Activated naive CD4-positive, alpha-beta T cell treated with anti-CD3 and anti-CD28 coated beads for 36 hours (primary cell): Measurements from ENCODE around the gene COG7. TPM values are rescaled to one million over a fixed set of nuclear protein-coding genes. Genes with fewer than 3 reads are reported as not detected.
"Not testable (repeated sequence)": the region's sequence is repeated elsewhere in the genome, so short reads cannot be mapped to it uniquely, and the experiment has no call there.

ENCODE experiments used
- CTCF ChIA-PET: fragments of 350-600 bp; sonication (Branson Sonifier 250); formaldehyde crosslinking; loops from one replicate; lab custom pipeline; 2021; ENCODE audit warnings: antibody characterized with exemption; lab: Charles Lee
- DNase-seq: peaks from one replicate; pipeline ENCODE4 v3.0.0-alpha.2; 2020
- H3K27ac Mint-ChIP-seq: one replicate; pipeline ENCODE4 v1.8.0; 2021; ENCODE audit warnings: mild to moderate bottlenecking, mixed read lengths
- H3K27me3 Mint-ChIP-seq: one replicate; pipeline ENCODE4 v1.8.0; 2021; ENCODE audit warnings: low read depth, mixed read lengths
- H3K36me3 Mint-ChIP-seq: one replicate; pipeline ENCODE4 v1.8.0; 2021; ENCODE audit warnings: low read depth, mixed read lengths
- H3K4me1 Mint-ChIP-seq: one replicate; pipeline ENCODE4 v1.8.0; 2021; ENCODE audit warnings: low read depth, mixed read lengths
- H3K4me3 Mint-ChIP-seq: one replicate; pipeline ENCODE4 v1.8.0; 2021; ENCODE audit warnings: mild to moderate bottlenecking, moderate library complexity, mixed read lengths
- H3K9me3 Mint-ChIP-seq: one replicate; pipeline ENCODE4 v1.8.0; 2021; ENCODE audit warnings: mixed read lengths
- intact Hi-C: fragments of 100-400 bp; cut with micrococcal nuclease; formaldehyde crosslinking; loops from one replicate; pipeline ENCODE4 v1.15.1; 2023
- total RNA-seq, 2 experiments: library from RNA; stranded (reverse); gene quantifications; one replicate each; pipeline ENCODE4 v1.2.3, GENCODE V29; 2021

The COG7 gene
- total RNA-seq, 2 experiments from 2014 or later: 16.4 to 16.9 TPM

- Mint-ChIP-seq H3K9me3 (no peaks in the 10 kb centered on the region), H3K27me3 (no peaks in the 10 kb centered on the region), H3K27ac (no peak overlapping the region), H3K36me3 (peaks cover 19% of the 10 kb centered on the region), H3K4me3 (no peak overlapping the region), H3K4me1 (no peaks in the 10 kb centered on the region)
- CTCF ChIA-PET: interaction anchor here (0.7 kb wide), 1 partner anchor 239 kb away, joined by 4 read pairs; no protein-coding TSS in a partner anchor
- intact Hi-C loops: no loop called here
- DNase-seq: no peak
Measured at GRCh38 chr16:23491490-23492391, 38.8 kb upstream of the COG7 start.

- Mint-ChIP-seq H3K4me1 (no peaks in the 10 kb centered on the region), H3K36me3 (peaks cover 34% of the 10 kb centered on the region), H3K4me3 (no peak overlapping the region), H3K27me3 (no peaks in the 10 kb centered on the region), H3K27ac (no peak overlapping the region), H3K9me3 (no peaks in the 10 kb centered on the region)
- no peak for DNase-seq
- intact Hi-C loops: no loop called here
- CTCF ChIA-PET: no interaction called here
Measured at GRCh38 chr16:23486480-23486879, 33.5 kb upstream of the COG7 start.

- intact Hi-C loops: no loop called here
- Mint-ChIP-seq H3K4me3 (no peak overlapping the region), H3K36me3 (peaks cover 31% of the 10 kb centered on the region), H3K27ac (no peak overlapping the region), H3K4me1 (no peaks in the 10 kb centered on the region), H3K27me3 (no peaks in the 10 kb centered on the region), H3K9me3 (no peaks in the 10 kb centered on the region)
- DNase-seq: no peak
- CTCF ChIA-PET: no interaction called here
Measured at GRCh38 chr16:23485841-23486240, 32.9 kb upstream of the COG7 start.

- Mint-ChIP-seq H3K4me1 (no peaks in the 10 kb centered on the region), H3K27ac (no peak overlapping the region), H3K4me3 (no peak overlapping the region), H3K36me3 (peaks cover 31% of the 10 kb centered on the region), H3K27me3 (no peaks in the 10 kb centered on the region), H3K9me3 (no peaks in the 10 kb centered on the region)
- intact Hi-C loops: no loop called here
- CTCF ChIA-PET: no interaction called here
- no peak for DNase-seq
Measured at GRCh38 chr16:23485257-23485614, 32.2 kb upstream of the COG7 start.

- peaks cover 37% of the 10 kb centered on the region for H3K36me3 Mint-ChIP-seq
- no peak for DNase-seq
- H3K4me3 Mint-ChIP-seq: no peak overlapping the region
- no peaks in the 10 kb centered on the region for H3K4me1 Mint-ChIP-seq
- H3K27ac Mint-ChIP-seq: peak overlapping the region; percentile 59
- no peaks in the 10 kb centered on the region for H3K9me3 Mint-ChIP-seq
- intact Hi-C loops: no loop called here
- no peaks in the 10 kb centered on the region for H3K27me3 Mint-ChIP-seq
- CTCF ChIA-PET: no interaction called here
Measured at GRCh38 chr16:23484510-23485256, 31.7 kb upstream of the COG7 start.

- peaks cover 45% of the 10 kb centered on the region for H3K36me3 Mint-ChIP-seq
- H3K27ac Mint-ChIP-seq, CTCF ChIA-PET, DNase-seq, intact Hi-C loops, H3K9me3 Mint-ChIP-seq, H3K27me3 Mint-ChIP-seq, H3K4me1 Mint-ChIP-seq, H3K4me3 Mint-ChIP-seq: not testable (repeated sequence)
Measured at GRCh38 chr16:23483492-23483891, 30.5 kb upstream of the COG7 start.

GRCh38 chr16:23482778-23483177 is 29.8 kb upstream of the COG7 start:
- CTCF ChIA-PET: interaction anchor here (1.4 kb wide), 1 partner anchor 48 kb away, joined by 3 read pairs; no protein-coding TSS in a partner anchor

GRCh38 chr16:23480257-23480656 is 27.3 kb upstream of the COG7 start:
- Mint-ChIP-seq H3K9me3 (no peaks in the 10 kb centered on the region), H3K27ac (no peak overlapping the region)
- CTCF ChIA-PET: interaction anchor here (1.2 kb wide), 1 partner anchor 46 kb away, joined by 4 read pairs; no protein-coding TSS in a partner anchor

More at GRCh38 chr16:23482778-23483177, 29.8 kb upstream of the COG7 start:
- DNase-seq: no peak
- H3K4me1 Mint-ChIP-seq: no peaks in the 10 kb centered on the region
- H3K4me3 Mint-ChIP-seq: no peak overlapping the region
- no peaks in the 10 kb centered on the region for H3K27me3 Mint-ChIP-seq
- no peak overlapping the region for H3K27ac Mint-ChIP-seq
- peaks cover 48% of the 10 kb centered on the region for H3K36me3 Mint-ChIP-seq
- intact Hi-C loops: no loop called here
- H3K9me3 Mint-ChIP-seq: no peaks in the 10 kb centered on the region

GRCh38 chr16:23479138-23479537 is 26.1 kb upstream of the COG7 start:
- no peak for DNase-seq
- no peaks in the 10 kb centered on the region for H3K9me3 Mint-ChIP-seq
- intact Hi-C loops: no loop called here
- H3K4me1 Mint-ChIP-seq: no peaks in the 10 kb centered on the region
- no peak overlapping the region for H3K27ac Mint-ChIP-seq
- H3K36me3 Mint-ChIP-seq: peaks cover 39% of the 10 kb centered on the region
- H3K27me3 Mint-ChIP-seq: no peaks in the 10 kb centered on the region
- CTCF ChIA-PET: interaction anchor here (0.6 to 1.2 kb wide), 3 partner anchors 29 to 45 kb away, joined by 3 to 4 read pairs (median 3); no protein-coding TSS in a partner anchor
- H3K4me3 Mint-ChIP-seq: no peak overlapping the region

More at GRCh38 chr16:23480257-23480656, 27.3 kb upstream of the COG7 start:
- Mint-ChIP-seq H3K27me3 (no peaks in the 10 kb centered on the region), H3K36me3 (peaks cover 45% of the 10 kb centered on the region), H3K4me3 (no peak overlapping the region), H3K4me1 (no peaks in the 10 kb centered on the region)
- intact Hi-C loops: no loop called here
- DNase-seq: no peak

GRCh38 chr16:23478566-23478965 is 25.6 kb upstream of the COG7 start:
- Mint-ChIP-seq H3K27ac (no peak overlapping the region), H3K4me1 (no peaks in the 10 kb centered on the region), H3K27me3 (no peaks in the 10 kb centered on the region), H3K9me3 (no peaks in the 10 kb centered on the region), H3K4me3 (no peak overlapping the region), H3K36me3 (peaks cover 43% of the 10 kb centered on the region)
- DNase-seq: no peak
- CTCF ChIA-PET: interaction anchor here (0.6 kb wide), 1 partner anchor 30 kb away, joined by 3 read pairs; no protein-coding TSS in a partner anchor
- intact Hi-C loops: no loop called here

GRCh38 chr16:23476289-23476688 is 23.3 kb upstream of the COG7 start:
- no peak overlapping the region for H3K4me3 Mint-ChIP-seq
- no peaks in the 10 kb centered on the region for H3K4me1 Mint-ChIP-seq
- DNase-seq: no peak
- intact Hi-C loops: no loop called here
- no peaks in the 10 kb centered on the region for H3K27me3 Mint-ChIP-seq
- no peak overlapping the region for H3K27ac Mint-ChIP-seq
- peaks cover 36% of the 10 kb centered on the region for H3K36me3 Mint-ChIP-seq
- H3K9me3 Mint-ChIP-seq: no peaks in the 10 kb centered on the region
- CTCF ChIA-PET: interaction anchor here (0.6 to 1.0 kb wide), 3 partner anchors 24 to 85 kb away, joined by 3 read pairs; no protein-coding TSS in a partner anchor

- Mint-ChIP-seq H3K36me3 (peaks cover 26% of the 10 kb centered on the region), H3K9me3 (no peaks in the 10 kb centered on the region), H3K27ac (peak overlapping the region; percentile 50), H3K4me3 (no peak overlapping the region), H3K27me3 (no peaks in the 10 kb centered on the region), H3K4me1 (no peaks in the 10 kb centered on the region)
- DNase-seq: no peak
- CTCF ChIA-PET: no interaction called here
- intact Hi-C loops: no loop called here
Measured at GRCh38 chr16:23469814-23470213, 16.8 kb upstream of the COG7 start.
